DND-41 (cell line): ENCODE measurements around the gene ARL1.

Experiments used
- ATAC-seq: fragments of 200-7000 bp; cut with Tn5 transposase; 3 replicates; pipeline ENCODE4 v1.9.1; 2021; ENCODE audit warnings: low read depth; ENCODE audit not compliant: insufficient read depth
- DNase-seq: peaks from one replicate; pipeline ENCODE4 v3.0.0-alpha.2; 2020
- H2AFZ ChIP-seq: 2 replicates; pipeline ENCODE4 v1.6.0; 2012; ENCODE audit warnings: low read depth, low read length
- H3K27ac ChIP-seq: 2 replicates; pipeline ENCODE4 v1.5.1; 2012; ENCODE audit warnings: low read length, inconsistent platforms
- H3K27me3 ChIP-seq: fragments of 200-600 bp; sonication (generic); 2 replicates; pipeline ENCODE4 v1.6.0; 2012; ENCODE audit warnings: low read length, mild to moderate bottlenecking, inconsistent platforms; ENCODE audit not compliant: insufficient read depth, poor library complexity
- H3K36me3 ChIP-seq: 2 replicates; pipeline ENCODE4 v1.5.1; 2012; ENCODE audit warnings: low read length, inconsistent platforms; ENCODE audit not compliant: insufficient read depth
- H3K4me1 ChIP-seq: 2 replicates; pipeline ENCODE4 v1.5.1; 2012; ENCODE audit warnings: mild to moderate bottlenecking, low read length; ENCODE audit not compliant: insufficient read depth
- H3K4me2 ChIP-seq: 2 replicates; pipeline ENCODE4 v1.6.0; 2012; ENCODE audit warnings: mild to moderate bottlenecking, moderate library complexity, low read length, inconsistent platforms; ENCODE audit not compliant: insufficient read depth
- H3K4me3 ChIP-seq, 2 experiments: fragments of 200-600 bp in 1 of 2; shearing (Covaris generic) in 1 of 2; 2 replicates each; pipeline ENCODE4 v1.5.1; 2012 to 2016; ENCODE audit warnings: inconsistent platforms in 2 of 2, low read length in 2 of 2, mild to moderate bottlenecking in 2 of 2, low read depth in 1 of 2, moderate library complexity in 1 of 2
- H3K79me2 ChIP-seq: 2 replicates; pipeline ENCODE4 v1.6.0; 2012; ENCODE audit warnings: low read length, inconsistent platforms; ENCODE audit not compliant: insufficient read depth
- H3K9ac ChIP-seq: 2 replicates; pipeline ENCODE4 v1.6.0; 2012; ENCODE audit warnings: low read depth, mild to moderate bottlenecking, inconsistent platforms, low read length, moderate library complexity
- H3K9me3 ChIP-seq: 2 replicates; pipeline ENCODE4 v1.5.1; 2012; ENCODE audit warnings: low read length, moderate library complexity, mild to moderate bottlenecking, inconsistent platforms; ENCODE audit not compliant: insufficient read depth, severe bottlenecking
- H4K20me1 ChIP-seq: 2 replicates; pipeline ENCODE4 v1.6.0; 2012; ENCODE audit warnings: low read length; ENCODE audit not compliant: insufficient read depth
- CTCF ChIP-seq: IDR thresholded peaks from 2 replicates; pipeline ENCODE4 v1.5.1; 2012; ENCODE audit warnings: borderline replicate concordance, low read length, moderate library complexity, mild to moderate bottlenecking; ENCODE audit not compliant: poor library complexity, severe bottlenecking; ENCODE audit errors: extremely low read depth
- EZH2 ChIP-seq: IDR thresholded peaks from 3 replicates; pipeline ENCODE4 v1.6.1; 2012; ENCODE audit warnings: borderline replicate concordance, low read depth, mild to moderate bottlenecking, moderate library complexity, low read length, inconsistent platforms; ENCODE audit not compliant: severe bottlenecking

ARL1 gene

DNA sequence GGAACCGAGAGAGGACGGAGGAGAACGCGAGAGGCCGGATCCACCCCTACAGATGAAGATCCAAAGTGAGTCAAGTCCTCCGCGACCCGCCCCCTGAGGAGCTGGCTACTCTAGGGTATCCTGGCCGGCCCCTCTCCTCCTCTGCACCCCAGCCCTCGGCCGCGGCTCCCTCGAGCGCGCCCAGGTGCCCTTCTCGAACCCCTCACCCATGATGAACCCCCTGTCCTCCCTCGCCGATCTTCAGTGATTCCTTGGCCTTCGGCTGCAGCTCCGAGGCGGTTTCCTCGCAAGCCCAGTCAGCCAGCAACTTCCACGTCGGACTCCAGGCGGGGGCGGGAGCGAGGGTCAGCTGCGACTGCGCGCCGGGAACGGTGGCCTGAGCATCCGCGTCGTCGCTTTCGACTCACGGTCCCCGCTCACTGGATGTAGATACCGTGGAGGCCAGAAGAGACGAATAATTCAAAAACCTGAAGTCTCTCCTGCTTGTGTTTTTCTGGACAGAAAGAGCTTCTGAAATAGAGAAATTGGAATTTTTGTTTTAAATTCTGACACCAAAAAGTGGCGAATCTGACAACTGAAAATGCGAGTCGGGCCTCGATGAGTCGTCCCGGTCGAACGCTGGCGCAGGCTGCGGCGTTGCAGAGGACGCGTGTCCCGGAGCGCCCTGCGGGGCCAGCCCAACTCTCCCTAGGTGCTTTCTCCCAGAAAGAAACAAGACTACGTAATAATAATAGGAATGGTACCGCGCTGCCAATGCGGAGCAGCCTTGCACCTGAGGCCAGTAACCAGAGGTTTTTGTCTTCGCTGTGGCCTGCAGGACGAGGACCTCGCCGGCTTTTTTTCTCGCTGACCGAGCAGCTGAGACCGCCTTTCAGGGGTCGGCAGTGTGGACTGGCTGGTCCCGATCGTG lies at the start of gene ARL1:
ARL1 (minus strand) TSS at position 337 of the 910 bp plus-strand sequence; CDS start at position 210, 127 bp downstream.
- DNase-seq (peak; percentile 81), ATAC-seq (peak; percentile 89)
- Histone ChIP-seq H3K4me1 (peaks cover 29% of the 10 kb centered on the region), H3K4me3 (peak within 1 kb of the TSS; percentile 97), H3K27ac (peak within 1 kb of the TSS; percentile 98), H4K20me1 (peaks cover 2% of the 10 kb centered on the region; the same call in 1 of the 2 replicates), H3K36me3 (peaks cover 8% of the 10 kb centered on the region), H3K9ac (peak within 1 kb of the TSS; percentile 95), H3K79me2 (peaks cover 52% of the 10 kb centered on the region), H3K9me3 (no peaks in the 10 kb centered on the region), H3K27me3 (no peaks in the 10 kb centered on the region), H3K4me2 (peak within 1 kb of the TSS; percentile 93), H2AFZ (peak within 1 kb of the TSS; percentile 98)
- TF ChIP-seq CTCF: no peak
- no peak for TF ChIP-seq EZH2

- H3K27me3 ChIP-seq: no peaks in the 10 kb centered on the region
- TF ChIP-seq EZH2 (no peak), CTCF (no peak)
- no peak overlapping the region for H3K27ac ChIP-seq
- H3K4me2 ChIP-seq: no peak overlapping the region
- ATAC-seq (peak; percentile 97), DNase-seq (peak; percentile 60)
- peak overlapping the region; percentile 44; the same call in 1 of the 2 replicates for H2AFZ ChIP-seq
- peaks cover 4% of the 10 kb centered on the region for H3K9me3 ChIP-seq
- no peaks in the 10 kb centered on the region for H3K79me2 ChIP-seq
- peaks cover 7% of the 10 kb centered on the region for H3K4me1 ChIP-seq
- no peaks in the 10 kb centered on the region for H3K36me3 ChIP-seq
- 0 out of 4 replicates have a peak overlapping the region, but pooled peaks of 1 of the 2 experiments have one; percentile 3 for H3K4me3 ChIP-seq
- H4K20me1 ChIP-seq: no peaks in the 10 kb centered on the region
- H3K9ac ChIP-seq: no peak overlapping the region
Observed at GRCh38 chr12:101455685-101456084, 48.1 kb upstream of the ARL1 start.

DNA sequence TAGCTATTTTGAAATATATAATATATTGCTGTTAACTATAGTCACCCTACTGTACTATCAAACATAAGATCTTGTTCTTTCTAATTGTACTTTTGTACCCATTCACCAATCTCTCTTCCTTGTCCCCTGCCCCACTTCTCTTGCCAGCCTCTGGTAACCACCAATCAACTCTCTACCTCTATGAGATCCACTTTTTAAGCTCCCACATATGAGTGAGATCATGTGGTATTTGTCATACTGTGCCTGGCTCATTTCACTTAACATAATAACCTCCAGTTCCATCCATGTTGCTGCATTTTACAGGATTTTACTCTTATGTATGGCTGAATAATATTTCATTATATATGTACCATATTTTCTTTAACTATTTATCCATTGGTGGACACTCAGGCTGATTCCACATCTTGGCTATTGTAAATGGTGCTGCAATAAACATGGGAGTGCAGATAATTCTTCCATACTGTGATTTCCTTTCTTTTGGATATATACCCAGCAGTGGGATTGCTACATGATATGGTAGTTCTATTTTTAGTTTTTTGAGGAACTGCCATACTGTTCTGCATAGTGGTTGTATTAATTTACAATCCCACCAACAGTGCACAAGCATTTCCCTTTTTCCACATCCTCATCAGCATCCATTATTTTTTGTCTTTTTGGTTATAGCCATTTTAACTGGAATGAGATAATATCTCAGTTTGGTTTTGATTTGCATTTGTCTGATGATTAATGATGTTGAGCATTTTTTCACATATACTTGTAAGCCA lies 34.1 kb upstream of the ARL1 start:
- H3K36me3 ChIP-seq: no peaks in the 10 kb centered on the region
- ATAC-seq (no peak), DNase-seq (no peak)
- no peak overlapping the region for H3K4me3 ChIP-seq
- H4K20me1 ChIP-seq: no peaks in the 10 kb centered on the region
- H3K9ac ChIP-seq: no peak overlapping the region
- no peaks in the 10 kb centered on the region for H3K27me3 ChIP-seq
- H3K9me3 ChIP-seq: no peaks in the 10 kb centered on the region
- TF ChIP-seq CTCF (no peak), EZH2 (no peak)
- no peaks in the 10 kb centered on the region for H3K79me2 ChIP-seq
- no peak overlapping the region for H3K27ac ChIP-seq
- no peak overlapping the region for H2AFZ ChIP-seq
- H3K4me2 ChIP-seq: no peak overlapping the region
- H3K4me1 ChIP-seq: no peaks in the 10 kb centered on the region
